ENCODE results near the gene RGS11.

RGS11 gene

DNA sequence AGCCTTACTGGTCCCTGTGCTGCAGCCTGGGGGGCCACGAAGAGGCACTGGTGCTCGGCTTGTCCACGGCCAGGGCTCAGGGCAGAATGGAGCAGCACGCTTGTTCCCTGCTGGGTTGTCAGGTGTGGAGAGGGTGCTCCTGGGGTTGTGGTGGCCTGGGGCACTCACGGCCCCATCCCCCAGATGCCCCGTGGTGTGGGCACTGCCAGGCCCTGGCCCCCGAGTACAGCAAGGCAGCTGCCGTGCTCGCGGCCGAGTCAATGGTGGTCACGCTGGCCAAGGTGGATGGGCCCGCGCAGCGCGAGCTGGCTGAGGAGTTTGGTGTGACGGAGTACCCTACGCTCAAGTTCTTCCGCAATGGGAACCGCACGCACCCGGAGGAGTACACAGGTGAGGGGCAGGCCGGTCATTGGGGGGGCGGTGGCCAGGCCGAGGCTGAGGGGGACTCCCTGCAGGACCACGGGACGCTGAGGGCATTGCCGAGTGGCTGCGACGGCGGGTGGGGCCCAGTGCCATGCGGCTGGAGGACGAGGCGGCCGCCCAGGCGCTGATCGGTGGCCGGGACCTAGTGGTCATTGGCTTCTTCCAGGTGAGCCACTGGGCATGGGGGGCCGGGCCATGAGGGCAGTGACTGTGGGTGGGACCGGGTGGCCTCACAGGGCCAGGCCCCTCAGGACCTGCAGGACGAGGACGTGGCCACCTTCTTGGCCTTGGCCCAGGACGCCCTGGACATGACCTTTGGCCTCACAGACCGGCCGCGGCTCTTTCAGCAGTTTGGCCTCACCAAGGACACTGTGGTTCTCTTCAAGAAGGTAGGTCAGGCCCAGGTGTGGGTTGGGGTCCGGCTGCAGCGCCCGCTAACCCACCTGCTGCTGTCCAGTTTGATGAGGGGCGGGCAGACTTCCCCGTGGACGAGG is 8.7 kb upstream of the RGS11 start:
- H3K4me3 ChIP-seq (ENCODE audit: low read depth, low read length), result no peak overlapping the region
- in situ Hi-C loops (cut with HindIII; ENCODE audit: low pct_ligation_motif_present, low sequenced_read_pairs), result no loop called here

DNA sequence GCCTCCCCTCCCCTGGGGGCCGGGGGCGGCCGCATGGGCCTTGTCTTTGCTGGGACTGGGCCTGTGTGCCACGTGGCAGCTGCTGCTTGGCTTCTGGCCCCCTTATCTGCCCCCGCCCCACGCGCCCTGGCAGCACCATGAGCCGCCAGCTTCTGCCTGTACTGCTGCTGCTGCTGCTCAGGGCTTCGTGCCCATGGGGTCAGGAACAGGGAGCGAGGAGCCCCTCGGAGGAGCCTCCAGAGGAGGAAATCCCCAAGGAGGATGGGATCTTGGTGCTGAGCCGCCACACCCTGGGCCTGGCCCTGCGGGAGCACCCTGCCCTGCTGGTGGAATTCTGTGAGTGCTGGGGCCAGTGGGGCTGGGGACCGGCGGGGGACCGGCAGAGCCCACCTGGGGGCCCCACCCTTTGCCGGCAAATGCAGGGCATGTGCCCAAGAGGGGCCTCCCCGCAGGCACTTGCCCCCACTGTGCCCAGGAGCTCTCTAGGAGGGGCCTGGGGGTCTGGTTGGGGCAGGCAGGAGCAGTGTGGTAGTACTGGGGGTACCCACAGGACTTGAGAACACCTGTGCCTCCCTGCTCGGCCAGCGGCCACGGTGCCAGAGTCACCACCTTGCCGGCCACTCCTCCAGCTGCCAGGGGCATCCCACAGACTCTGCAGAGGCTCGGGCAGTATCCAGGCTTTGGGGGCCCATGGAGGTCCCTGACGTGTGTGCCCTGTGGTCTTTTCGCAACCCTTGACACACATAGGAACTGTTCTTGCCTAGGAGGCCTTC is 7.5 kb upstream of the RGS11 start, which contains the start of gene PDIA2:
Gene PDIA2 (plus strand): TSS at position 132 of the 773 bp plus-strand sequence. CDS start 6 bp downstream, at position 138.
- TF ChIP-seq, protein P1, sequence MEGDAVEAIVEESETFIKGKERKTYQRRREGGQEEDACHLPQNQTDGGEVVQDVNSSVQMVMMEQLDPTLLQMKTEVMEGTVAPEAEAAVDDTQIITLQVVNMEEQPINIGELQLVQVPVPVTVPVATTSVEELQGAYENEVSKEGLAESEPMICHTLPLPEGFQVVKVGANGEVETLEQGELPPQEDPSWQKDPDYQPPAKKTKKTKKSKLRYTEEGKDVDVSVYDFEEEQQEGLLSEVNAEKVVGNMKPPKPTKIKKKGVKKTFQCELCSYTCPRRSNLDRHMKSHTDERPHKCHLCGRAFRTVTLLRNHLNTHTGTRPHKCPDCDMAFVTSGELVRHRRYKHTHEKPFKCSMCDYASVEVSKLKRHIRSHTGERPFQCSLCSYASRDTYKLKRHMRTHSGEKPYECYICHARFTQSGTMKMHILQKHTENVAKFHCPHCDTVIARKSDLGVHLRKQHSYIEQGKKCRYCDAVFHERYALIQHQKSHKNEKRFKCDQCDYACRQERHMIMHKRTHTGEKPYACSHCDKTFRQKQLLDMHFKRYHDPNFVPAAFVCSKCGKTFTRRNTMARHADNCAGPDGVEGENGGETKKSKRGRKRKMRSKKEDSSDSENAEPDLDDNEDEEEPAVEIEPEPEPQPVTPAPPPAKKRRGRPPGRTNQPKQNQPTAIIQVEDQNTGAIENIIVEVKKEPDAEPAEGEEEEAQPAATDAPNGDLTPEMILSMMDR (IDR thresholded peaks at IDR 0.05; ENCODE audit: low read depth, low read length, missing control alignments), result no peak
- Histone ChIP-seq H3K27ac (no peak within 1 kb of the TSS), H3K36me3 (replicated peaks) (peaks cover 10% of the 10 kb centered on the region), H3K27me3 (replicated peaks) (peaks cover 13% of the 10 kb centered on the region), H3K4me3 (ENCODE audit: low read depth, low read length) (no peak within 1 kb of the TSS)
- in situ Hi-C loops (cut with HindIII; ENCODE audit: low pct_ligation_motif_present, low sequenced_read_pairs), result no loop called here
- DNase-seq, result no peak

More for the DNA sequence above, 8.7 kb upstream of the RGS11 start:
- no peak for DNase-seq
- peaks cover 16% of the 10 kb centered on the region for H3K36me3 ChIP-seq (replicated peaks)
- TF ChIP-seq, protein P1 (IDR thresholded peaks at IDR 0.05; ENCODE audit: low read depth, low read length, missing control alignments), result no peak
- peaks cover 13% of the 10 kb centered on the region for H3K27me3 ChIP-seq (replicated peaks)
- no peak overlapping the region for H3K27ac ChIP-seq

DNA sequence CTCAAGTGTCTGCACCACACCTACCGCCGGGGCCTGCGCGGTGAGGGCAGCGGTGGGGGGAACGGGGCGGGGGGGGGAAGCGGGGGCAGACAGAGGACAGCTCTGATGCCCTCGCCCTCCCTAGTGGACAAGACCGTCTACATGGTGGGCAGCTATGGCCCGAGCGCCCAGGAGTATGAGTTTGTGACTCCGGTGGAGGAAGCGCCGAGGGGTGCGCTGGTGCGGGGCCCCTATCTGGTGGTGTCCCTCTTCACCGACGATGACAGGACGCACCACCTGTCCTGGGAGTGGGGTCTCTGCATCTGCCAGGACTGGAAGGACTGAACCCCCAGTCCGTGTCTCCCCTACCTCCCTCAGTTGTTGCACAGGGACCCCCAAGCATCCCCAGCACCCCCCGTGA is 6.7 kb upstream of the RGS11 start:
- in situ Hi-C loops (cut with HindIII; ENCODE audit: low pct_ligation_motif_present, low sequenced_read_pairs), result no loop called here
- peaks cover 13% of the 10 kb centered on the region for H3K27me3 ChIP-seq (replicated peaks)
- peaks cover 3% of the 10 kb centered on the region for H3K36me3 ChIP-seq (replicated peaks)
- DNase-seq, result no peak
- H3K4me3 ChIP-seq (ENCODE audit: low read depth, low read length), result no peak overlapping the region
- no peak overlapping the region for H3K27ac ChIP-seq
- TF ChIP-seq, protein P1 (IDR thresholded peaks at IDR 0.05; ENCODE audit: low read depth, low read length, missing control alignments), result no peak

DNA sequence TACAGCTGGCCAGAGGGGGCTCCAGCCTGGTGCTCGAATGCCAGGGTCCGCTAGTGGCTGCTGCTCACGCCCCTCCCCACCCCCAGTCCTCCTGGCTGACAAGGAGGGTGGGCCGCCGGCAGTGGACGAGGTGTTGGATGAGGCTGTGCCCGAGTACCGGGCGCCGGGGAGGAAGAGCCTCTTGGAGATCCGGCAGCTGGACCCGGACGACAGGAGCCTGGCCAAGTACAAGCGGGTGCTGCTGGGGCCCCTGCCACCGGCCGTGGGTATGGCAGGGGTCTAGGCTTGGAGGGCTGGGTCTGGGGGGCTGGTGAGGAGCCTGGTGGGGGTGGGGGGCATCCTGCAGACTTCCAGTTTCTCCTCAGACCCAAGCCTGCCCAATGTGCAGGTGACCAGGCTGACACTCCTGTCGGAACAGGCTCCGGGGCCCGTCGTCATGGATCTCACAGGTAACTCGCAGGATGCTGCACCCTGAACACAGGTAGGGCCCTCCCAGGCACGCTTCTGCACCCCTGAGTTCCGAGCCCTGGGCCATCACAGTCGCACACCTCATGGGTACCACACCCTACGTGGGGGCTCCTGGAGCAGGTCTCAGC is 6.0 kb upstream of the RGS11 start:
- Histone ChIP-seq H3K4me3 (ENCODE audit: low read depth, low read length) (no peak overlapping the region), H3K27ac (no peak overlapping the region), H3K27me3 (replicated peaks) (peaks cover 13% of the 10 kb centered on the region), H3K36me3 (replicated peaks) (no peaks in the 10 kb centered on the region)
- no peak for DNase-seq
- in situ Hi-C loops (cut with HindIII; ENCODE audit: low pct_ligation_motif_present, low sequenced_read_pairs), result no loop called here
- TF ChIP-seq, protein P1 (IDR thresholded peaks at IDR 0.05; ENCODE audit: low read depth, low read length, missing control alignments), result no peak

DNA sequence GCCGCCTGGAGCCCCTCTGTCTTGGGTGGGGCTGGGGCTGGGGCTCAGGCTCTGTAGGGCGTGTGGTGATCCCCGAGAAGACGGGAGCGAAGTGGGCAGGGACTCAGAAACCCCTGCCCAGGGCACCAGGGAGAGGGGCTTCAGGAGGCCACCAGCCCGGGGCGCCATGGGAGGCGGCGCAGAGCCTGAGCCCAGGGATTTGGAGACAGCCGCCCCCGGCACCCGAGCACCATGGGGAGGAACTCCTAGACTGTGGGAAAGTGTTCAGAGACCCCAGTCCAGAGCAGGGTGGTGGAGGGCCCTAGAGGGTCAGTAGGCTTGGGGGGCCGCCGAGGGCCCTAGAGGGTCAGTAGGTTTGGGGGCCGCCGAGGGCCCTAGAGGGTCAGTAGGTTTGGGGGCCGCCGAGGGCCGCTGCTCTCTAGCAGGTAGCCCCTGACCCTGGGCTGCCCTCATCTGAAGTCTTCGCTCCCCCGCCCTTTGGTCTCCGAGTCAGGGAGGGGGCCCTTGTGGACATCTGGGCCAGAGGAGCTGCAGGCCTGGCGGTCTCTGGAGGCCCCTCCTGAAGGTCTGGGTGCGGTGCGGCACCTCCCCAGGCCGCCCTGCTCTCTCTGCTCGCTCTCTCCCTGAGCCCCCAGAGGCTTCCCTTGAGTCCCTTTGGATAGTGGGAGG is 5.4 kb upstream of the RGS11 start:
- H3K36me3 ChIP-seq (replicated peaks), result no peaks in the 10 kb centered on the region
- no peak for DNase-seq
- H3K4me3 ChIP-seq (ENCODE audit: low read depth, low read length), result no peak overlapping the region
- H3K27ac ChIP-seq, result no peak overlapping the region
- TF ChIP-seq, protein P1 (IDR thresholded peaks at IDR 0.05; ENCODE audit: low read depth, low read length, missing control alignments), result no peak
- in situ Hi-C loops (cut with HindIII; ENCODE audit: low pct_ligation_motif_present, low sequenced_read_pairs), result no loop called here
- H3K27me3 ChIP-seq (replicated peaks), result peaks cover 13% of the 10 kb centered on the region

Measured in brain microvascular endothelial cell (primary cell).